Measurements from ENCODE around the gene SEPTIN8.
A peak's percentile ranks its signal among the peaks of the same experiment; 100 is the strongest.

The SEPTIN8 gene

DNA sequence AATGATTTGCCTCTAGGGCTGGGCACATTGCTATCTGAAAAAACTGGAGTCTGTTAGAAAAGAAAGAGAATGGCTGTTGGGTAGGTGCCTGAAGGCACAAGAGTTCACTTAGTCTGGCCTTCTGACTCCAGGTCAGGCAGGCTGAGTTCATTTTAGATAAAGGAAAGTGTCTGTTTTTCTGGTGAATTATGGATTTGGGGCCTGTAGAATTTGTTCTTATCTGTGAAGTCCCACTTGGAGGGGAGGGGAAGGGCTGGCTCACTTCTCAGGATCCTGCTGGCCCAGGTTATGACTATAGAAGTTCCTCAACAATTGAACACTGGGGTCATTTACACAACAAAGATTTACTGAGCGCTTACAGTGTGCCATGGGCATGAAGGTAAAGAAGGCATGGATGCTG lies 11.5 kb upstream of the SEPTIN8 start:
- Mint-ChIP-seq H3K27me3 (ENCODE audit: low read depth) (peaks cover 20% of the 10 kb centered on the region), H3K9me3 (no peaks in the 10 kb centered on the region), H3K36me3 (ENCODE audit: low read depth) (no peaks in the 10 kb centered on the region), H3K4me3 (no peak overlapping the region), H3K4me1 (peaks cover 8% of the 10 kb centered on the region), H3K27ac (no peak overlapping the region)
- TF ChIP-seq, protein P1, sequence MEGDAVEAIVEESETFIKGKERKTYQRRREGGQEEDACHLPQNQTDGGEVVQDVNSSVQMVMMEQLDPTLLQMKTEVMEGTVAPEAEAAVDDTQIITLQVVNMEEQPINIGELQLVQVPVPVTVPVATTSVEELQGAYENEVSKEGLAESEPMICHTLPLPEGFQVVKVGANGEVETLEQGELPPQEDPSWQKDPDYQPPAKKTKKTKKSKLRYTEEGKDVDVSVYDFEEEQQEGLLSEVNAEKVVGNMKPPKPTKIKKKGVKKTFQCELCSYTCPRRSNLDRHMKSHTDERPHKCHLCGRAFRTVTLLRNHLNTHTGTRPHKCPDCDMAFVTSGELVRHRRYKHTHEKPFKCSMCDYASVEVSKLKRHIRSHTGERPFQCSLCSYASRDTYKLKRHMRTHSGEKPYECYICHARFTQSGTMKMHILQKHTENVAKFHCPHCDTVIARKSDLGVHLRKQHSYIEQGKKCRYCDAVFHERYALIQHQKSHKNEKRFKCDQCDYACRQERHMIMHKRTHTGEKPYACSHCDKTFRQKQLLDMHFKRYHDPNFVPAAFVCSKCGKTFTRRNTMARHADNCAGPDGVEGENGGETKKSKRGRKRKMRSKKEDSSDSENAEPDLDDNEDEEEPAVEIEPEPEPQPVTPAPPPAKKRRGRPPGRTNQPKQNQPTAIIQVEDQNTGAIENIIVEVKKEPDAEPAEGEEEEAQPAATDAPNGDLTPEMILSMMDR (IDR thresholded peaks at IDR 0.05; ENCODE audit: unreplicated experiment in 3 of 3): no peak

DNA sequence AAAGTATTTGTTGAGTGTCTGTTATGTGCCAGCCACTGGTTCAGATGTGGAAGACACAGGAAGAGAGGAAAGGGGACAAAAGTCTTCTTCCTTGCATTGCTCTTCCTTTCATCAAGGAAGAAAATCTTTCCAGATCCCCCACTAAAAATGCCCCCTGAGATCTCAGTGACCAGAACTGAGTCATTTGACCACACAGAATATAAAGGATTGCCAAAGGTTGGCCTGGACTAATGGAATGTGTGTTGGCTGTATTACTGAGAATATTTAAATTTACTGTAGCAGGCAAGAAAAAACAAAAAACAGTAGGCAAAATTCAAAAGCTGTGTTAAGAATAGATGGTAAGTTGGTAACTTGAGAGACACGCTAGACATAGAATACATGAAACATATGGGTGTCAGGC lies 10.0 kb upstream of the SEPTIN8 start:
- Mint-ChIP-seq H3K36me3 (ENCODE audit: low read depth) (no peaks in the 10 kb centered on the region), H3K27ac (no peak overlapping the region), H3K9me3 (no peaks in the 10 kb centered on the region), H3K27me3 (ENCODE audit: low read depth) (peaks cover 13% of the 10 kb centered on the region), H3K4me1 (peaks cover 8% of the 10 kb centered on the region), H3K4me3 (no peak overlapping the region)
- TF ChIP-seq, protein P1 (IDR thresholded peaks at IDR 0.05; ENCODE audit: unreplicated experiment in 3 of 3): no peak

DNA sequence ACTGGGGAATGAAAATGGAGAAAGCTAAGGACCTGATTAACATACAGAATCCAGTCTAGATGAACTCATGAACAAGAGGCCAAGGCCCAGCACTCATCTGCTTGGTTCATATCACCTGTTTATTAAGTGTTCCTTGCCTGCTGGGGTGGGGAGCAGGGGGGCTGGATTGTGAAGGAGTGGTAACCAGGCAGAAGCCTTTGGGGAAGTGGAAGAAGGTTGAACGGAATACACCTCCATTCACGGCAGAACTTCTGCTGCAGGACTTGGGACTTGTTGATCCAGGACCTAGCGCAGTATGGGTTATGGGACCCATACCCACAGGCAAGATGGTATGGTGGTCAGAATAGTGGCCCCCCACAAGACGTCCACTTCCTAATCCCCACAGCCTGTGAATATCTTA lies 8.8 kb upstream of the SEPTIN8 start:
- Mint-ChIP-seq H3K27ac (no peak overlapping the region), H3K4me3 (no peak overlapping the region), H3K36me3 (ENCODE audit: low read depth) (no peaks in the 10 kb centered on the region), H3K4me1 (peaks cover 8% of the 10 kb centered on the region), H3K9me3 (no peaks in the 10 kb centered on the region), H3K27me3 (ENCODE audit: low read depth) (peaks cover 22% of the 10 kb centered on the region)
- TF ChIP-seq, protein P1 (IDR thresholded peaks at IDR 0.05; ENCODE audit: unreplicated experiment in 3 of 3): no peak

DNA sequence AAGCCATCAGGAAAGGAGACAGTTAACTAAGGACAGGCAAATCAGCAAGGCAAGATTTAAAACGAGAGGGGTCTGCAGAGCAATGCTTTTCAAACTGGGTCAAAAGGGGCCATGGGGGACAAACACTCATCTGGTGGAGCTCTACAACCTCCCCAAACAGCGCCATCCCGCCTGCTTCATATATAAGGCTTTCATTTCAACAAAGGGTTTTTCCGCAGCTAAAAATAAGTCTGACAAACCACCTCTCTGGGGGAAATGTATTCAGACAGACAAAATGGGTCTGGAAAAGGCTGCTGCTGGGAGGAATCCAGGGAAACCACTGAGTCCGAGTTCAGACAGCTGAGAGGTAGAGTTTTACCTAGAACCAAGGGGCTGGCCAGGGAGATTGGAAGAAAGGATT lies 8.3 kb upstream of the SEPTIN8 start:
- Mint-ChIP-seq H3K36me3 (ENCODE audit: low read depth) (no peaks in the 10 kb centered on the region), H3K9me3 (no peaks in the 10 kb centered on the region), H3K27ac (no peak overlapping the region), H3K4me1 (peaks cover 8% of the 10 kb centered on the region), H3K27me3 (ENCODE audit: low read depth) (peaks cover 24% of the 10 kb centered on the region), H3K4me3 (no peak overlapping the region)
- TF ChIP-seq, protein P1 (IDR thresholded peaks at IDR 0.05; ENCODE audit: unreplicated experiment in 3 of 3): no peak

DNA sequence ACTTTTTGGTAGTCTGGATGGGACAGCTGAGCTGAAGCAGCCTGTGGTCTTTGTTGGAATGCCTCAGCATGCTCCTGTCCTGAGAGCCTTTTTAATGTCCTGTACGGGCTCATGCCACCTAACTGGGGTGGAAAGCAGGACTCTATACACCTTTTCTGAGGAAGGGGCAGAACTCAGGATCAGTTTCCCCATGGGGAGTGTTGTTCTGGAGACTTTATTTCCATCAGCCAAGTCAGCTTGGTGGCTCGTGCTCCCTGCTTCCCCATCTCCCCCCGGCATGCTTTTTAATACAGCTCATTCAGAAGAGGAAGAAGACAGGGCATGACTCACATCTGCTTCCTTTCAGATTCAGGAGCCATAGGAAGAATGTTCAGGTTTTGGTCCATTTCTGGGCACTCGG lies 5.1 kb upstream of the SEPTIN8 start:
- peak overlapping the region in 1 of 3 experiments; percentile 41 for H3K4me3 Mint-ChIP-seq
- H3K36me3 Mint-ChIP-seq (ENCODE audit: low read depth): no peaks in the 10 kb centered on the region
- H3K27ac Mint-ChIP-seq: no peak overlapping the region

DNA sequence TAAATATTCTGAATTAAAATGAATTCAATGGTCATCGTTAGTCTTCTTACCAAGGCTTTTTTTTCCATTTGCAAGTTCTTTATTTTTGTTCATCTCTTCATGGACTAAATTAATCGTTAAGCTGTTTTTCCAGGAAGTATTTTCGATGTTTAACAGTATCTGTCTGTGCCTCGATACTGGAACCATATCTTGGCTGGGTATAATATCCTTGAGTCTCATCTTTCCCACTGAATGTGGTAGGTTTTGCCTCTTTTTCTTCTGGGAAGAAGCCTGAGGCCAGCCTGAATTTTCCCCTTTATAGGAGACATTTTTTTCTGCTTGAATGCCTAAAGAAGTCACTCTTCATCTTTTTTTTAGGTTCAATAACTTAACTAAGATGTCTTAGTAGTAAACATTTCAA lies 4.0 kb upstream of the SEPTIN8 start:
- no peak overlapping the region for H3K27ac Mint-ChIP-seq
- H3K4me1 Mint-ChIP-seq: peaks cover 17% of the 10 kb centered on the region
- H3K27me3 Mint-ChIP-seq (ENCODE audit: low read depth): peaks cover 28% of the 10 kb centered on the region
- no peaks in the 10 kb centered on the region for H3K36me3 Mint-ChIP-seq (ENCODE audit: low read depth)
- no peaks in the 10 kb centered on the region for H3K9me3 Mint-ChIP-seq
- TF ChIP-seq, protein P1 (IDR thresholded peaks at IDR 0.05; ENCODE audit: unreplicated experiment in 3 of 3): no peak
- H3K4me3 Mint-ChIP-seq: peak overlapping the region in 1 of 3 experiments; percentile 17

More for the DNA sequence above, 5.1 kb upstream of the SEPTIN8 start:
- peaks cover 14% of the 10 kb centered on the region for H3K4me1 Mint-ChIP-seq
- H3K9me3 Mint-ChIP-seq: no peaks in the 10 kb centered on the region
- peaks cover 28% of the 10 kb centered on the region for H3K27me3 Mint-ChIP-seq (ENCODE audit: low read depth)
- TF ChIP-seq, protein P1 (IDR thresholded peaks at IDR 0.05; ENCODE audit: unreplicated experiment in 3 of 3): no peak

Data from nephron (organoid).